ENCODE results near the gene STAC3.

The STAC3 gene

DNA sequence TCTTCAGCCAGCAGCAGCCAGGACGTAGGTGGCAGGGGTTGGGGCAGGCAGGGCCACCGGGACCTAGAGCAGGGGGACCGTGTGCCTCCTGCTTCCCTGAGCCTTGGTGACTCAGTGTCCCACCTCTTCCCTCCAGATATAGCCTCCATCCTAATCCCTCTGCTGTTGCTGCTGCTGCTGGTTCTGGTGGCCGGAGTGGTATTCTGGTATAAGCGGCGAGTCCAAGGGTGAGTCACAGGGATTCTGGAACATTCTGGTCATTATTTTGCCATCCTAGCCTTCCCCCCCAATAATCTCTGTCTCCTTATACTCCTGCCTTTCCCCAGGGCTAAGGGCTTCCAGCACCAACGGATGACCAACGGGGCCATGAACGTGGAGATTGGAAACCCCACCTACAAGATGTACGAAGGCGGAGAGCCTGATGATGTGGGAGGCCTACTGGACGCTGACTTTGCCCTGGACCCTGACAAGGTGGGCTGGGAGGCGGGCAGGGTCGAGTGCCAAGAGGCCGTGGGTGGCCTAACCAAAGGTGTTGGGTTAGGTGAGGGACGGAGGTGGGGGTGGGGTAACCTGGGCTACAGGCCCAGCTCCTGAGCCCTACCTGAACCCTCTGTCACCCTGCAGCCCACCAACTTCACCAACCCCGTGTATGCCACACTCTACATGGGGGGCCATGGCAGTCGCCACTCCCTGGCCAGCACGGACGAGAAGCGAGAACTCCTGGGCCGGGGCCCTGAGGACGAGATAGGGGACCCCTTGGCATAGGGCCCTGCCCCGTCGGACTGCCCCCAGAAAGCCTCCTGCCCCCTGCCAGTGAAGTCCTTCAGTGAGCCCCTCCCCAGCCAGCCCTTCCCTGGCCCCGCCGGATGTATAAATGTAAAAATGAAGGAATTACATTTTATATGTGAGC is 38.9 kb downstream of the STAC3 start:
- TF ChIP-seq, protein P1, sequence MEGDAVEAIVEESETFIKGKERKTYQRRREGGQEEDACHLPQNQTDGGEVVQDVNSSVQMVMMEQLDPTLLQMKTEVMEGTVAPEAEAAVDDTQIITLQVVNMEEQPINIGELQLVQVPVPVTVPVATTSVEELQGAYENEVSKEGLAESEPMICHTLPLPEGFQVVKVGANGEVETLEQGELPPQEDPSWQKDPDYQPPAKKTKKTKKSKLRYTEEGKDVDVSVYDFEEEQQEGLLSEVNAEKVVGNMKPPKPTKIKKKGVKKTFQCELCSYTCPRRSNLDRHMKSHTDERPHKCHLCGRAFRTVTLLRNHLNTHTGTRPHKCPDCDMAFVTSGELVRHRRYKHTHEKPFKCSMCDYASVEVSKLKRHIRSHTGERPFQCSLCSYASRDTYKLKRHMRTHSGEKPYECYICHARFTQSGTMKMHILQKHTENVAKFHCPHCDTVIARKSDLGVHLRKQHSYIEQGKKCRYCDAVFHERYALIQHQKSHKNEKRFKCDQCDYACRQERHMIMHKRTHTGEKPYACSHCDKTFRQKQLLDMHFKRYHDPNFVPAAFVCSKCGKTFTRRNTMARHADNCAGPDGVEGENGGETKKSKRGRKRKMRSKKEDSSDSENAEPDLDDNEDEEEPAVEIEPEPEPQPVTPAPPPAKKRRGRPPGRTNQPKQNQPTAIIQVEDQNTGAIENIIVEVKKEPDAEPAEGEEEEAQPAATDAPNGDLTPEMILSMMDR (conservative IDR thresholded peaks at IDR 0.05; ENCODE audit: low read depth, low read length), result peak; percentile 3
- DNase-seq (ENCODE audit: low read depth), result no peak
- H3K4me3 ChIP-seq (ENCODE audit: low read depth, low read length), result no peak overlapping the region

DNA sequence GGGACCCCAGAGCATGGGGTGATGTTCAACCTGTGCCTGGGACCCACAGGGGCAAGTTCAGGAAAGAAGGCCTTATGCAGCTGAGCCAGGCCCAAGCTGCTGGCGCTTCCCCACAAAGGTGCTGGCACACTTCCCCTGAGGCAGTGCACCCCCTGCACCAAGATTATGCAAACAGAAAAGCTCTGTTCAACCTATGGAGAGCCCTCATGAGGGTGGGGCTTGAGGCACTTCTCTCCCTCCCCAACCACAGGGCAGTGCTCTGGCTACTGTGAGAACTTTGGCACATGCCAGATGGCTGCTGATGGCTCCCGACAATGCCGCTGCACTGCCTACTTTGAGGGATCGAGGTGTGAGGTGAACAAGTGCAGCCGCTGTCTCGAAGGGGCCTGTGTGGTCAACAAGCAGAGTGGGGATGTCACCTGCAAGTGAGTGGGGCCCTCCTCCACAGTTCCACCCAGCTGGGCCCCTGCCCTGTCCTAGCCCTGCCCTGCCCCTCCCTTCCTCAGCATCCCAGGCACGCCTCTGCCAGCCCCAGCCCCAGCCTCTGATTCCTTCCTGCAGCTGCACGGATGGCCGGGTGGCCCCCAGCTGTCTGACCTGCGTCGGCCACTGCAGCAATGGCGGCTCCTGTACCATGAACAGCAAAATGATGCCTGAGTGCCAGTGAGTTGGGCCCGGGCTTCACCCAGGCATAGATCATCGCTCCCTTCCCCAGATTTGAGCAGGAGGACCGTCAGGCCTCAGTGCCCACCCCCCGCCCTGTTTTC is 39.9 kb downstream of the STAC3 start:
- DNase-seq (ENCODE audit: low read depth), result no peak
- TF ChIP-seq, protein P1 (conservative IDR thresholded peaks at IDR 0.05; ENCODE audit: low read depth, low read length), result no peak
- H3K4me3 ChIP-seq (ENCODE audit: low read depth, low read length), result no peak overlapping the region

DNA sequence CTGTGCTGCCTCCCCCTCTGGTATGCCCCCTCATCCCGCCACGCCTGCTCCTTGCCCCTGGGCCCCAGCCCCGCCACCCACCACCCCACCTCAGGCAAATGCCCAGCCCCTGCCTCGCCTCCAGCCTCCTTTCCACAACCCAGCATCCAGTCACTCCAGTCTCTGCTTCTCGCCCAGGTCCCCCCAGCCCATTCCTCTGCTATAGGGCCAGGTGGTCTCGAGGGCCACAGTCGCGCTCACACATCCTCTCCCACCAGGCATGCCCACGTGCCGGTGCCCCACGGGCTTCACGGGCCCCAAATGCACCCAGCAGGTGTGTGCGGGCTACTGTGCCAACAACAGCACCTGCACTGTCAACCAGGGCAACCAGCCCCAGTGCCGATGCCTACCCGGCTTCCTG is 40.5 kb downstream of the STAC3 start:
- H3K4me3 ChIP-seq (ENCODE audit: low read depth, low read length), result no peak overlapping the region
- TF ChIP-seq, protein P1 (conservative IDR thresholded peaks at IDR 0.05; ENCODE audit: low read depth, low read length), result no peak
- no peak for DNase-seq (ENCODE audit: low read depth)

DNA sequence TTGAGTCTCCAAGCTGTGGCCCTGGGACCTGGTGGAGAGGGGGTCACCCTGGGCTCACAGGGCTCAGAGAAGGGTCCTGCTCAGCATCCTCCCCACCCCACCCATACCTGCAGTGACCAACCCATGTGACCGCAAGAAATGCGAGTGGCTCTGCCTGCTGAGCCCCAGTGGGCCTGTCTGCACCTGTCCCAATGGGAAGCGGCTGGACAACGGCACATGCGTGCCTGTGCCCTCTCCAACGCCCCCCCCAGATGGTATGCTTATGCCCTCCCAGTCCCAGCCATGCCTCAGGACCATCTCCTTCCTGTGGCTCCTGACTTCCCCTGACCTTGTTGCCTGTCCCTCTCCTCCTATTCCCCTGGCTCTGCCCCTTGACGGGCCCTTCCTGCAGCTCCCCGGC is 41.1 kb downstream of the STAC3 start:
- H3K4me3 ChIP-seq (ENCODE audit: low read depth, low read length), result no peak overlapping the region
- TF ChIP-seq, protein P1 (conservative IDR thresholded peaks at IDR 0.05; ENCODE audit: low read depth, low read length), result no peak
- DNase-seq (ENCODE audit: low read depth), result no peak

DNA sequence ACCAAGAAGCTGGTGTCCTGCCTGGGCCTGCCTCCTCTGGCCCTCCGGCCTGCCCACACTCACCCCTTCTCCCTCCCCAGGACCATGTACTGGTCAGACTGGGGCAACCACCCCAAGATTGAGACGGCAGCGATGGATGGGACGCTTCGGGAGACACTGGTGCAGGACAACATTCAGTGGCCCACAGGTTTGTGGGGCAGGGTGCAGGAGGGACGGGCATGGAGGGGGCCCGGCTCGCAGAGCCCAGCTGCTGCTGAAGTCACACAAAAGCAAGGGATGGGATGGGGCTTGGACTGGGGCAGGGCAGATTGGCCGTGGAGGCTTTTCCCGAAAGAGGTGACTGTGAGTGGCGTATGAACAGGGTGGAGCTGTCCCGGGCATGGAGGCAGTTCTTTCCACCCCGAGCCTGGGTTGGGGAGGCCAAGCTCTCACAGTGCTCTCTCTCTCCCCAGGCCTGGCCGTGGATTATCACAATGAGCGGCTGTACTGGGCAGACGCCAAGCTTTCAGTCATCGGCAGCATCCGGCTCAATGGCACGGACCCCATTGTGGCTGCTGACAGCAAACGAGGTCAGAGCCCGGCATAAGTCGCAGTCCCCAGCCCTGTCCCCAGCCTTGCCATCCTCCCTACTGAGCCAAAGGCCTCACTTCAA is 42.2 kb downstream of the STAC3 start:
- TF ChIP-seq, protein P1 (conservative IDR thresholded peaks at IDR 0.05; ENCODE audit: low read depth, low read length), result no peak
- no peak overlapping the region for H3K4me3 ChIP-seq (ENCODE audit: low read depth, low read length)
- DNase-seq (ENCODE audit: low read depth), result no peak

DNA sequence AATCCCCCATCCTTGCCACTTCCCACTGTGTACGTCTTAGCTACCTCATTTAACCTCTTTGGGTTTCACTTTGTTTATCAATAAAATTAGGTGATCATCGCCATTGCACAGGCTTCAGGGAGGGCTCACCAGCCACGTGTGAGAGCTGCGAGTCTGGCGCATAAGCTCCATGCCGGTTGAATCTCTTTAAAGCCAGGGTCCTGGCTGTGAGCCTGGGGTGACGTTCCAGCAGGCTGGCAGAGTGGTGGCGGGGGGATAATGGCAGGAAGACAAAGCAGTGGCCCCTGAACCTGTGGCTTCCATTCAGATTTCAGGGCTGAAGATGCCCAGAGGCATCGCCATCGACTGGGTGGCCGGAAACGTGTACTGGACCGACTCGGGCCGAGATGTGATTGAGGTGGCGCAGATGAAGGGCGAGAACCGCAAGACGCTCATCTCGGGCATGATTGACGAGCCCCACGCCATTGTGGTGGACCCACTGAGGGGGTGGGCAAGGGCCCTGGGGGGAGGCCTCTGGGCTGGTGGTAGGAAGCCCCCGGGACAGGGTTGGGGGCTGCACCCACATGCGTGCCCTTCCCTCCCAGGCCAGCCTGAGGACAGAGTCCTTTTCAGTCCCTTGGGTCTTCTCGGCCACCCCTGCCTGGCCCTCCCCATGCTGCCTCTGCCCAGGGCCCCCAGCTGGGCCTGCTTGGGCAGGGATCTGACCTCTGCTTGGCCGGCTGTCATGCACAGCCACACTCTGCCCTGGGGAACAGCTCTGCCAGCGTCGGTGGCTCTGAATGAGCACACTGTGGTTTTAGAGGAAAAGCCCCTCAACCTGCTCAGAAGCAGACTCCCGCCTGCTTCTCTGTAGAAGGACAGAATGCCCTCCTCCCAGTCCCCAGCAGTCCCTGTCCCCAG is 43.0 kb downstream of the STAC3 start:
- TF ChIP-seq, protein P1 (conservative IDR thresholded peaks at IDR 0.05; ENCODE audit: low read depth, low read length), result no peak
- no peak overlapping the region for H3K4me3 ChIP-seq (ENCODE audit: low read depth, low read length)
- DNase-seq (ENCODE audit: low read depth), result no peak

Measured in choroid plexus epithelial cell (primary cell).